Measurements from ENCODE around the gene SELPLG. TPM values are rescaled to one million over a fixed set of nuclear protein-coding genes. Genes with fewer than 3 reads are reported as not detected.

The SELPLG gene
- total and polyA plus RNA-seq, 11 donors, result 1.0 to 26.7 (median 4.0) TPM

DNA sequence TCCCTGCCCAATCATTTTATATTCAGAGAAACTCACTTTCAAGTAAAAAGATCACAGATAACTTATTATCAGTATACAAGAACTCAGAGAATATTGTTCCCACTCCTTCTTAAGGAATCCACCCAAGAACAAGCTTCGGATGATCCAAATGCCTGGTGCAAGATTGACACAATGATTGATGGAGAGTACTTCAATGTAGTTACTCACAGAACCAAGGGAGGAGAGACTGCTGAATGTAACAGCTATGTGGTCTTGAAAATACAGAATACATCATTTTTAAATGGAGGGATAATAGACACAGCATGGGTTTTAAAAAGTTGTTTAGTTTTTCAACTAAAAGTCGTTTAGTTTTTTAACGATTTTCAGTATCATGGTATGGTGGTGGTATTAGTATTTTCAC is 38.4 kb upstream of the SELPLG start:
- H3K4me3 ChIP-seq, result no peak overlapping the region
- intact Hi-C loops (cut with DNase I), result no loop called here
- H3K27ac ChIP-seq, result peak overlapping the region in 1 of 12 donors; percentile 55
- peaks cover 0 to 49% (median 37%) of the 10 kb centered on the region in 9 donors for H3K36me3 ChIP-seq
- H3K27me3 ChIP-seq, result no peaks in the 10 kb centered on the region
- ATAC-seq (no peak), DNase-seq (no peak)
- TF ChIP-seq, protein P1, sequence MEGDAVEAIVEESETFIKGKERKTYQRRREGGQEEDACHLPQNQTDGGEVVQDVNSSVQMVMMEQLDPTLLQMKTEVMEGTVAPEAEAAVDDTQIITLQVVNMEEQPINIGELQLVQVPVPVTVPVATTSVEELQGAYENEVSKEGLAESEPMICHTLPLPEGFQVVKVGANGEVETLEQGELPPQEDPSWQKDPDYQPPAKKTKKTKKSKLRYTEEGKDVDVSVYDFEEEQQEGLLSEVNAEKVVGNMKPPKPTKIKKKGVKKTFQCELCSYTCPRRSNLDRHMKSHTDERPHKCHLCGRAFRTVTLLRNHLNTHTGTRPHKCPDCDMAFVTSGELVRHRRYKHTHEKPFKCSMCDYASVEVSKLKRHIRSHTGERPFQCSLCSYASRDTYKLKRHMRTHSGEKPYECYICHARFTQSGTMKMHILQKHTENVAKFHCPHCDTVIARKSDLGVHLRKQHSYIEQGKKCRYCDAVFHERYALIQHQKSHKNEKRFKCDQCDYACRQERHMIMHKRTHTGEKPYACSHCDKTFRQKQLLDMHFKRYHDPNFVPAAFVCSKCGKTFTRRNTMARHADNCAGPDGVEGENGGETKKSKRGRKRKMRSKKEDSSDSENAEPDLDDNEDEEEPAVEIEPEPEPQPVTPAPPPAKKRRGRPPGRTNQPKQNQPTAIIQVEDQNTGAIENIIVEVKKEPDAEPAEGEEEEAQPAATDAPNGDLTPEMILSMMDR (IDR thresholded peaks at IDR 0.05), result no peak
- TF ChIP-seq POLR2A (IDR thresholded peaks at IDR 0.05), result no peak
- peaks cover 0 to 43% (median 23%) of the 10 kb centered on the region in 12 donors for H3K4me1 ChIP-seq
- H3K9me3 ChIP-seq, result no peaks in the 10 kb centered on the region
- WGBS, 4 donors, result 90 to 95% (median 91%) methylated on average over 3 of the region's 3 CpGs

DNA sequence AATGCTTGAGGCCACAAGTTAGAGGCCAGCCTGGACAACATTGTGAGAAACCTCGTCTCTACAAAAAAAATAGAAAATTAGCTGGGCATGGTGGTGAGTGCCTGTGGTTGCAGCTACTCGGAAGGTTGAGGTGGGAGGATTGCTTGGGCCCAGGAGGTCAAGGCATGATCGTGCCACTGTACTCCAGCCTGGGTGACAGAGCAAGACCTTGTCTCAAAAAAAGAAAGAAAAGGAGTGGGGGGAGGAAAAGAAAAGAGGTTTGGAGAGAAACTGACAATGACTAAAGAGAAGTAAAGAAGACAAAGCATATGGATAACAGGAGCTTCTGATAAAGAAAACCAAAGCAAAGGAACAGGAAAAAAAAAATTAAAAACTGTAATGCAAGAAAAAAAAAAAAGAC is 37.4 kb upstream of the SELPLG start:
- H3K4me1 ChIP-seq, result peaks cover 5 to 51% (median 32%) of the 10 kb centered on the region in 12 donors
- intact Hi-C loops (cut with DNase I), result no loop called here
- no peak for DNase-seq
- no peaks in the 10 kb centered on the region for H3K27me3 ChIP-seq
- TF ChIP-seq POLR2A (IDR thresholded peaks at IDR 0.05), result no peak
- TF ChIP-seq, protein P1 (IDR thresholded peaks at IDR 0.05), result no peak
- no peak overlapping the region for H3K4me3 ChIP-seq
- no peaks in the 10 kb centered on the region for H3K9me3 ChIP-seq
- peaks cover 0 to 41% (median 29%) of the 10 kb centered on the region in 9 donors for H3K36me3 ChIP-seq
- 89 to 95% (median 91%) methylated on average over 3 of the region's 3 CpGs for WGBS, 4 donors
- ATAC-seq, result no peak
- peak overlapping the region in 1 of 12 donors; percentile 55 for H3K27ac ChIP-seq

DNA sequence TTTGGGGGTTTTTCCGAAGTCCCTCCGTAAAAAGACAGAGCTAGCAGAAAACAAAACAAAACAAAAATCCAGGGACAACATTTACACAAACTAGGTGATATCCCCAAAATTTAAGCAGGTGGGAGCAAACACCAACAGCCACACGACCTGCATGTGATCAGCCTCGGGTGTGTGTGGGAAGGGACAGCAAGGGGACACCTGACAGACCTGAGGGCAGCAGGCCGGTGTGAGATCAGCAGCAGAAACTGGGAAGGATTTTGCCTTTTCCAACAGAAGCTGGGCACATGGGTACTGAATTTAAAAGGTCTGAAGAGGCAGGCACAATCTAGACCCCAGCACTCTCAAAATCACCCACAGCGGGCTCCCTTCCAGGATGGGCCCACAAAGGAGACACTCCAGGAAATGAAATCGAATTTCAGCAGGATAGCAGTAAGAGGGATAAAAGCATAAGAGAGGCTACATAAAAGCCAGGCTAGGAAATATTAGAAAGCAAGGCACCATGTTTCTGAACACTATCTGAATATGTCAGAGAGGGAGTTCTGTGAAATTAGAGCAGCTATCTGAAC is 36.5 kb upstream of the SELPLG start:
- no peak overlapping the region for H3K4me3 ChIP-seq
- H3K27me3 ChIP-seq, result no peaks in the 10 kb centered on the region
- H3K27ac ChIP-seq, result peak overlapping the region in 2 of 12 donors; percentile 12 to 39
- TF ChIP-seq, protein P1 (IDR thresholded peaks at IDR 0.05), result no peak
- TF ChIP-seq POLR2A (IDR thresholded peaks at IDR 0.05), result no peak
- WGBS, 4 donors, result 74 to 83% (median 80%) methylated on average over 7 of the region's 7 CpGs
- intact Hi-C loops (cut with DNase I), result no loop called here
- H3K4me1 ChIP-seq, result peaks cover 6 to 57% (median 42%) of the 10 kb centered on the region in 12 donors
- ATAC-seq (no peak), DNase-seq (no peak)
- H3K36me3 ChIP-seq, result peaks cover 0 to 32% (median 22%) of the 10 kb centered on the region in 9 donors
- no peaks in the 10 kb centered on the region for H3K9me3 ChIP-seq

- Histone ChIP-seq H3K27ac (peak overlapping the region in 5 of 12 donors; percentile 3 to 88 (median 24)), H3K4me1 (peaks cover 17 to 71% (median 55%) of the 10 kb centered on the region in 12 donors), H3K27me3 (no peaks in the 10 kb centered on the region), H3K4me3 (no peak overlapping the region), H3K36me3 (peaks cover 0 to 20% (median 11%) of the 10 kb centered on the region in 9 donors), H3K9me3 (no peaks in the 10 kb centered on the region)
- intact Hi-C loops (cut with DNase I), result loop anchor here in 9 of 10 donors (5.0 to 10.0 kb wide), 7 partner anchors 59 to 426 kb away; partner anchors contain the start of genes ALKBH2 (in 5 of the 9), UNG (in 5 of the 9) and CORO1C (in 2 of the 9)
- 61 to 89% (median 83%) methylated on average over 1 of the region's 1 CpG for WGBS, 4 donors
- ATAC-seq, result no peak
- DNase-seq, result no peak
- TF ChIP-seq POLR2A (IDR thresholded peaks at IDR 0.05), result no peak
- TF ChIP-seq, protein P1 (IDR thresholded peaks at IDR 0.05), result no peak
These were observed 34.8 kb upstream of the SELPLG start for GRCh38 chr12:108668542-108668941.
